Testis (tissue), 2 donors: ENCODE measurements around the gene TCIRG1.

Experiments
- POLR2A ChIP-seq: fragments of 450-650 bp; IDR thresholded peaks from one replicate; pipeline ENCODE4 v1.6.1; 2017; ENCODE audit warnings: antibody characterized with exemption, mild to moderate bottlenecking, moderate library complexity
- TF ChIP-seq, protein P1 (sequence below), 3 experiments: fragments of 450-650 bp in 2 of 3; fragments of 200-600 bp in 1 of 3; sonication (generic) in 1 of 3; IDR thresholded peaks; one replicate each; pipeline ENCODE4 v1.5.1; 2016 to 2019; ENCODE audit warnings: antibody characterized with exemption in 3 of 3, mild to moderate bottlenecking in 2 of 3, moderate library complexity in 1 of 3

DNA sequence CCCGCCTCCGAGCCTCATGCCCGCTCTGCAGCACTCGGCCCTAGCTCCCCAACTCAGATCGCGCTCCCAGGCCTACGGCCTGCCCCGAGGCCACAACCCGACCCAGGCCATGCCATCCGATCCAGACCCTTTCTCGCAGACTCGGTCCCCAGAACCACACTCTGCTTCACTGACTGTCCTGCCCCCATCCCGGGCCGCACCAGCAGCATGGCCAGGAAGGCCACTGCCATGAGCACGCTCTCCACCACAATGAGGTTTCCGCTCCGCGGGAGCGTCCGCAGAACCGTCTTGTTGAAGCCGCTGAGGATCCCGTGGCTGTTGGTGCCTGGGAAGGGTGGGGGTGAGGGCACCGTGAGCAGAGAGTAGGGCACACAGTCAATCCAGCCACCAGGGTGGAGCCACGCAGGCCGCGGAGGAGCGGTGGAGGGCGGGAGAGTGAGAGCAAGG lies 41.3 kb upstream of the TCIRG1 start:
- TF ChIP-seq, protein P1, sequence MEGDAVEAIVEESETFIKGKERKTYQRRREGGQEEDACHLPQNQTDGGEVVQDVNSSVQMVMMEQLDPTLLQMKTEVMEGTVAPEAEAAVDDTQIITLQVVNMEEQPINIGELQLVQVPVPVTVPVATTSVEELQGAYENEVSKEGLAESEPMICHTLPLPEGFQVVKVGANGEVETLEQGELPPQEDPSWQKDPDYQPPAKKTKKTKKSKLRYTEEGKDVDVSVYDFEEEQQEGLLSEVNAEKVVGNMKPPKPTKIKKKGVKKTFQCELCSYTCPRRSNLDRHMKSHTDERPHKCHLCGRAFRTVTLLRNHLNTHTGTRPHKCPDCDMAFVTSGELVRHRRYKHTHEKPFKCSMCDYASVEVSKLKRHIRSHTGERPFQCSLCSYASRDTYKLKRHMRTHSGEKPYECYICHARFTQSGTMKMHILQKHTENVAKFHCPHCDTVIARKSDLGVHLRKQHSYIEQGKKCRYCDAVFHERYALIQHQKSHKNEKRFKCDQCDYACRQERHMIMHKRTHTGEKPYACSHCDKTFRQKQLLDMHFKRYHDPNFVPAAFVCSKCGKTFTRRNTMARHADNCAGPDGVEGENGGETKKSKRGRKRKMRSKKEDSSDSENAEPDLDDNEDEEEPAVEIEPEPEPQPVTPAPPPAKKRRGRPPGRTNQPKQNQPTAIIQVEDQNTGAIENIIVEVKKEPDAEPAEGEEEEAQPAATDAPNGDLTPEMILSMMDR (IDR thresholded peaks at IDR 0.05): no peak
- TF ChIP-seq POLR2A: no peak
